ENCODE results near the gene NFIA. TPM values are rescaled to one million over a fixed set of nuclear protein-coding genes. Genes with fewer than 3 reads are reported as not detected.
A peak's percentile ranks its signal among the peaks of the same experiment; 100 is the strongest.

NFIA gene
- total RNA-seq, 1 donor from 2014 or later = 12.4 TPM

DNA sequence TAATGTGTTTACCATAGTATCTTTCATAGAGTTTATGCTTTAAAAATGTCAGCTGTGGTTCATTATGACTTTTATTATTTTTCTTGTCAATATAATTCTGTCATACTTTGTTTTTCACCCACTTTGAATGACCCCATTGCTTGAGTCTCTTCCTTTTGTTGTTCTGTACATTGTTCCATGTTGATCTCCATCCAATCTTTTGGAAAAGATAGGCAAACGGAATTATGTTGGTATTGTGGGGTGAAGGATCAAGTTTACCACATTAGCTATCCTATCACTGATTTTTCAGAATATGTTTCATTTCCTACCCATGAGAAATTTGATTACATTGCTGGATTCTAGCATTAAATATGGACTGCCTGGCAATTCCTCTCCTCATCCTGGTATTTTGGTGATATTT lies 196.6 kb downstream of the NFIA start:
- DNase-seq = no peak

DNA sequence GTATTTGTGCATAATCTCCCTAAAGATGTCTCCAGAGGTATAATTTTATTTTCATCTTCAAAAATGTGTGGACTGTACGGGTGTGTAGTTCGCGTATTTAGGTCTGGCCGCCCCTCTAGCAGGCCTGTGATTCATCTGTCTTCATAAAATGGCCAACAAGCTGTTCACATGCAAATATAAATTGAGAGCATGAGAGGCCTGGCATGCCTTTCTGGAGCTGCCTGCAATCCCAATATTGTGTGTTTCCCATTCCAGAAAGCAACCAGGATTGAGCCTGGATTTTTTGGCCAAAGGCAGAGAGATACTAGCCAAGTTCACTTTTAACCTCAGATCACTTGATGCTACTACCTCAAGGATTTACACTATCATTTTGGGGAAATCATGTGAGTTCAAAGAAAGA lies 197.2 kb downstream of the NFIA start:
- DNase-seq = no peak

DNA sequence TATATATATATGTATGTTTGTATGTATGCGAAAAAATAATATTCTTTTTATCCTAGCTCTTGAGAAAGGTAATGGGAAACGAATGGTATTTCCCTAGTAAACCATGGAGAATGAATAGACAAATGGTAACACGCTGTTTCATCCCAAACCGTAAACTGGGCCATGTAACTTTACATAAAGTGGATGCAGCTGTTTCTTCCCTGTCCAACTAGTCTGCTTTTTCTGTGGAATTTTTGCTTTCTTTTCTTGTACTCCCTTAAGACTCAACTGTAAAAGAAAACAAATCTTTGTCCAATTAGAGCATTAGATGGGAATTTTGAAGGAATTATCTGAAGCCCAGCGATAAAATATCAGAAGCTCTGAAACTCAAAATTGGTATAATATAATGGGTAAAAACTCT lies 198.1 kb downstream of the NFIA start:
- DNase-seq = no peak

DNA sequence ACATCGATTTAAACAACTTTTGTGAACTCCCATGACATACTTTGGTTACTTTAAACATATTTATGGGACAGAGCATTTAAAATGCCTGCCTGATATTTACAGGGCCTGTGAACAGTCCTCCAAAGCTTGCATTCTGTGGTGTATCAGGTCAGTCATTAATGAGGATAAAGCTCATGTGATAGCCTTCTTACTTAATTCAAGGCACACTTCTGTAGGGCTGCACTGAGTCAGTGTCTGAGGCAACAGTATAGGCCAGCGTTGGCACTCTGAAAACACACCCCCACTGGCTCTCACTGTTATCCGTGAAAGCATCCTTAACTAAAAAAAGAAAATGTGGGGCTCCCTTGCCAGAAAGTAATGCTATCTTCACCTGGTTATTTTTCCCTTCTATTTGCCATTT lies 200.0 kb downstream of the NFIA start:
- no peak for DNase-seq

DNA sequence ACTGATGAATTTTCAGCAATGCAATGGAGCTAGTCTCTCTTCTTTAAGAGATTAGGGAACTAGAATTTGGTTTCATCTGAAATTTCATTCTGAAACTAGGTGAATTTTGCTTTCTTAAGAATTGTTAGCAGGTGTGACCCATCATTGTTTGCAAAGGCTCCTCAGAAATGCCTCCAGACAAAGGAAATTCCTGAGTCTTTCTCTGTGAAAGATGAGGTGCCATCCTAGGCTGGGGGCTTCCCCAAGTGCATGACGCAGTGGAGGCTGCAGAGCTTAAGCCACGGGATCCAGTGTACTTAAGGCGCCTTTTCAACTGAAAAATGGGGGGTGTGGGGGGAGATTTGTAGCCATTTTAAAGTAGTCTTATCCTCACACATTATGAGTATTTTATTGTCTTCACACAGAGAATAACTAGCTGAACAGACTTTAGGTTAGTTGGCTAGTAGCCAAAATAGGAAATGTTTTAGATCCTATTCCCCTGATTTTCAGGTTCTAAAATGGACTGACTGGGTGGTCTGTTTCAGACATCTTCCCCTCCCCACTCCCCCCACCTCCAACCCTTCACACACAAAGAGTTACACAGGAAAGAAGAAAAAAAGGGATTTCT lies 202.0 kb downstream of the NFIA start:
- DNase-seq = no peak

DNA sequence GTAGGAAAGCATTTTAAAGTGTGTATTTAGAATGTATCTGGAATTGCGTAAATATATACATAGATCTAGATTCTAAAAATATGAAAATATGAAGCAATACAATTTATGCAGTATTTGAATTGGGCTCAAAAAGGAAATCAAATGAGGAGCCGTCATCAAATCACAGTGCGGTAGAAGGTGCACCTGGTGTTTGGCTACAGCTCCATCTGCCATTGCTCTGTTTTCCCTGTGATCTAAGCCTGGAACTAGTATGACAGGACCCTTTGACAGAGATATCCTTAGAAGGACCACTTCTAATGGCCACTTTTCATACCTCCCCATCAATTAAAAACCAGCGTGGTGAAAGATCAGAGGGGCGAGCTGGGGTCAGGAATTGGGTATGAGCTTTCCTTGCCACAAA lies 202.6 kb downstream of the NFIA start:
- no peak for DNase-seq

DNA sequence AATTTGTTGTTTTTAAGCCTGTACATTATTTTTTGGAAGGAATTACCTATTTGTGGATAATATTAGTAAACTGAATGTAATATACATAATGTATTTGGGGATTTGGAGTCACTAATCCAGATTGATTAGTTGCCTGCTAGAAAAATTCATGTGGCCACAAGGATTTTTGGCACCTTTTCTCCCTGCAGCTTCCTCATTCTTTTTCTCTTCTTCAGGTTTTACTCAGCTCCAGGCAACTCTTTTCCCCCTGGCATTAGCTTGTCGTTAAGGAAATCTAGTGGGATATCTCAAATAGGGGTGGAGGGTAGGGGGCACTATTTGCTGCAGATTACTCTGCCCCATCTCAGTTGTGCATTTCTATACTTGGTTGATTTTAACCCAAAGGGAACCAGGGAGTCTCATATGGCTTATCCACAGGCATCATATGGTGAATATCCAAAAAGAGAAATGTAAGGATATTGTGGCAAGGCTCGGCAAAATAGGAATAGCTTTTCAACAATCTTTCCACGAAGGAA lies 203.1 kb downstream of the NFIA start:
- no peak for DNase-seq

DNA sequence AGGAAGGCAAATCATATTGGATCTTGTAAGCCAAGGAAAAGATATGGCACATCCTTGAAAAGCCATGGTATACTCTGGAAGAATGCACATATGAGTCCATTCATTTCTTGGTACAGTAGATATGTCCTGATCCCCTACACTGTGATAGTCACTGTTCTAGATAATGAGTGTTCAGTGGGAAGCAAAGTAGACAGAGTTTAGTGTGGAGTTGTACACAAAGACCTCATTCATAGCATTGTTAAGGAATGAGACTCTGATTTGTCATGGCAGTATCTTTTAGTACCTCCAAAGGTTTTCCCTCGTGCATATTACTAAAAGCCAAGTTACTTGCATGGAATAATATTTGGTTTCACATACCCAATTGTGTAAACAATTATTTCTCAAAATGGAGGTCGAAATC lies 204.7 kb downstream of the NFIA start:
- DNase-seq = peak; percentile 13

DNA sequence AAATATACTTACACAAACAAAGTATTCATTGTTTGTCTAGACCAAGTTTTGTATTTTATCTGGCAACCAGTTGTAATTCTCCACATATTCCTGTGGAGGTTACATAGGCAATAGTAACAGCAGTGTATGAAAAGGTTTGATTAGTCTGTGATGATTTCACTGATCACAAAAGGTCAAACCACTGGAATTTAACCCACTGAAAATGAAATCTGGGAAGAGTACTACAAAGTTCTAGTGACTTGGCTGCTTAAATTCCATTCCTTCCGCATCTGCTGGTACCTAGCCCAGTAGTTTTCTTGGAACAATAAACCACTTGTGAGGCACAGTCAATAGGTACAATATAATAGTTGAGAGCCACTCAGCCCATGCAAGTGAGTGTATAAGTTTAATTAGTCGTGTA lies 205.4 kb downstream of the NFIA start:
- DNase-seq = peak; percentile 84

DNA sequence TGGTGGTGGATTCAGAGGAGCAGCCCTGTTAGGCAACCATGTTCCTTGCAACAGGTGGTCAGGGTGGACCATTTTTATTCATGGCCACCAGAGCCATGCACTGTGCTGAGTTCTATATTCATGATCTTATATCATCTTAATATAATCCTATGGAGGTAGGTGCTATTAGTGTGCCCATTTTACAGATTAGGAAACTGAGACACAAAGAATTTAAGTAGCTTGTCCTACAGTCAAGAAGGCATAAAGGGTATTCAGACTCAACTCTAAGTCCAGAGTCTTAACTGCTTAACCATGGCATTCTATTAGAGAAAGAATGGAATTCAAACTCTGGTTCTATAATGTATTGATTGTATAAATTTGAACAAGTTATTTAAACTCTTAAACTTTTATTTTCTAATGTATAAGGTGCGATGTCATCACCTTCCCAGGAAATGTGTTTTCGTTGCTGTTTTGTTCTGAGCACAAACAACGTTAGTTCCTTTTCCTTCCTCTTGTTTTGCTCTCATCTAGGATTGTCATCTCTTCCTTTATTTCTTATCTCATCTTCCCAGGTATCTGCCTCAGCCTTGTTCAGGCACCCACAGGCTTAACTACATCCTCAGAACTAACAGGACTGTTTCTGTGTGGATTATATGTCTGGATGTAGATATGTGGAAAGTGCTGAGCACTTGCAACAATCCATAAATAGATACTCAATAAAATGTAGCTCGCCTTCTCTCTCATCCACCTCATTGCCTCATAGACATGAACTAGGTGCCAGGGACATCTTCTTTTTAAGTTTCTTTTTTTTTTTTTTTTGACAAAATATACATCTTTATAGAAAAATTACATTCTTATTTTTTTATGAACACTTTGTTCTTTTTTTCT lies 207.1 kb downstream of the NFIA start:
- DNase-seq = peak; percentile 62

DNA sequence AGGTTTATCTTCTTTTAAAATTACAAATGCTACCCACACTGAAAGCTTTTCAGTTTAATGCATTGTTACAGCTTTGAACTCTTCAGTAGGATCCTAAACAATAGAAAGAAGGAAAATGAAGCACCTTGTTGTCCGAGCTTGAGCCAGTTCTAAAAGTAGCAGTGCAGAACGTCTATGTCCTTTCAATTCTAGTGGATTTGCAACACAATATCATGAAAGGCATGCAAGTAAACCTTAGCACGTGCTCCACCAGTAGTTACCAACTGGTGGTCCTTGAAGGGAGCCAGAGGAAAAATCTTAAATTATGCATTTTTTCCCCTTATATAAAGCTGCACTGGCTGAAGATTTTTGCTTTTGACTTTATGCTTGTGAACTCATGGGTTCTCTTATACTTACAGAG lies 208.2 kb downstream of the NFIA start:
- DNase-seq = no peak

DNA sequence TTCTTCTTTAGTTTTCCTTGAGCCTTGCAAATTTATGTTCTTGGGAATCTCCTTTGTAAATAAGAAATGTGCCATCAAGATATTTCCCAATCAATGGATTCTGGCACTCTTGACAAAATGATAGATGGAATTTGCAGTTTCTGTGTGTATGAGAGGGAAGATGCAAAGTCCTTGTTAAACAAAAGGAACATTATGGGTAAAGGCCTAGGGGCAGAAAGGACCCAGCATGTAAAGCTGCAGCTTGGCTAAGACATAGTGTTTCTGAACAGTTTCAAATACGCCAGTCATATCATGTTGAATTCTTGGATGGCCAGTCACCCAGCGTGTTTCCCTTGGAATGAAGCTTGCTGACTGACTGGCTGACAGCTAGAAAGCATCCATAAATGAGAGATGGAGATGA lies 210.8 kb downstream of the NFIA start:
- no peak for DNase-seq

DNA sequence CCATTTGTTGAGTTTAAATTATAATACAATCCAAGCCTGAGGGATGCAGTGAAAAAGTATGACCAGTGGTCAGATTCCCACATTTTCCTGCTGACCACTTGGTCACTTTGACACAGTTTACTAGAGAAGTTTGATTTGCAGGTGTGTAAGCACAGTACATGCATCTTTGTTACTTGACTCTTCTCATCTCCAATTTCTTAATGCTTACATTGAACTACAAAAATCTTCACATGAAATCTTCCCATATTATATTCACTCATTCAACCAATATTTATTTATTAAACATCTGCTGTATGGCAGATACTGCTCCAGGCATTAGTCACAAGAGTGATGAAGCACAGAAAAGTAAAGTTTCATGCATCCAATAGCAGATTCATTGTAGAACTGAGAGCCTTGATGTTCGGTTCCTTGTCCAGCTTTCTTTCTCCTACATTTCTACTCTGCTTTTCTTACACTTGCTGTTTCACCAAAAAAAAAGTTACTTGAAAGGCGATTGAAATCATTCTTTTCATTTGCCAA lies 211.7 kb downstream of the NFIA start:
- DNase-seq = no peak

DNA sequence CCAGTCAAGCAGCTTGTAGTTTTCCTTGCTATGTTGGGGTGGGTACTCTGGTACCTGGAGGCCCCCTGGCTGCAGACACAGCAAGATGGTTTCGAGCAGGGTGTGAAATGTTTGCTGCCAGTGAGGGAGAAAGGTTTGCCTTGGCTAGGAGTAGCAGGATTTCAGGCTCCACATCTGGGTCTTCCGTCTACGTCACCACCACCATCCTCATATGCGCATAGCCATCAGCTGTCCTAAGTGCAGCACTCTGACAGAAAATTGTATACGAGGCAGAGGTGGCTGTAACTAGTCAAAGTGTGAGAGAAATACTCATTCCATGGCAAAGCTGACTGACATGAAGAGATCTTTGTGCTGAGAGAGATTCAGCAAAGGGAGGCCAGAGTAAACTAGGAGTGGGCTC lies 212.6 kb downstream of the NFIA start:
- DNase-seq = no peak

DNA sequence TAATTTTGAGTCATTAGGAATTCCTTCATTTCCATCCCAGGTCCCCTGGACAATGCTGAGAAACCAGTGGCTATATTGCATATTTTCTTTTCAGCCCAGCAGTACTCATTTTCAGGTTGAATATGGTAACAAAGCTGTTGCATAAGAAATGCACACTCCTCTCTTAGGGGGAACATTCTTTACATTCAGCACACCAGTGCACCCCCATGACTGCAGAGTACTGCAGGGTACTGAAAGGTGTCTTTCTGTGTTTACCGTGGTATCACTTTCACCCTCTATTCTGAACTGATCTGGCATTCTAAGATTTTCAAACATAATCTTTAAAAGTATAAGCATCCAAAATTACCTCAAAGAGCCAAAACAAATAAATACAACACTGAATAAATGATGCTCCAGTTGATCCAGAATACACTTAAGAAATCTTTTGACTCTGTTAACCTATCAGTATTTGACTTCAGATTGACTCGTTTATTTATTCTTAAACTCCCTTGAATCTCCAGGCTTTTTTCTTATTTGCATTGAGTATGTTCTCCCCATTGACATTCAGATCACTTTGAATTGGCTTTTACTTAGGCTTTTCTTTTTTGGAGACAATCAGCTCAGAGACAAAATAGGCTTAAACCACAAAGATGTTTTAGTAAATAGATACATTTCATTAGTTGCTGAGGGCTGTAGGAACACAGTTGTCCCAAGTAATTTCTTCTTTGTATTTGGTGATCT lies 213.6 kb downstream of the NFIA start:
- no peak for DNase-seq

DNA sequence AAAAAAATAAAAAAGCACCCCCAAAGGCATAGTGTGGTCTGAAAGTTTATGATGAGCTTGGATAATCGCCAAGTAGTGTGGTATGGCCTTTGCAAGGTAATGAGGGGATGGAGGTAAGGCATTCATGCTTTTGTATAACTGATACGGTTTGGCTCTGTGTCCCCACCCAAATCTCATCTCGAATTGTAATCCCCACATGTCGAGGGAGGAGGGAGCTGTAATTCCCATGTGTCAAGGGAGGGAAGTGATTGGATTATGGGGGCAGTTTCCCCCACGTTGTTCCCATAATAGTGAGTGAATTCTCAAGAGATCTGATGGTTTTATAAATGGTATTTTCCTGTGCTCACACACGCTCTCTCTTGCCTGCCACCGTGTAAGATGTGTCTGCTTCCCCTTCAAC lies 215.5 kb downstream of the NFIA start:
- DNase-seq = no peak

DNA sequence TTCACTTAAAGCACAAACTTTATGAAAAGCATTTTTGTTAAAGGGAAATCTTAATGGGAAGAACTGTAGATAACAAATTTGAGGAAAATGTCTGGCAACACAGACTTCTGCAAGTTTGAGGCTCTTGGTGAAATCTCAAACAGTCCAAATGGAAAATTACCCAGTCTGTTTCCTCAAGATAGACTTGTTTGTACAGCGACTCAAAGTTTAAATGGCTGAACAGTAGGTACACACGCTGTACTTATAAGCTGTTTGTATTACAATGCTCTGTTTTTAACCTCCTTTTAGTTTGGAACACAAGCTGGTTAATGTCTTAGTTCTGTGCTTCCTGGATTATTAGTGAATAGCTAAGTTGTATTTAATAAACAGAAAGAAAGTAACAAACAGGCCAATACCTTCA lies 217.1 kb downstream of the NFIA start:
- peak; percentile 68 for DNase-seq

DNA sequence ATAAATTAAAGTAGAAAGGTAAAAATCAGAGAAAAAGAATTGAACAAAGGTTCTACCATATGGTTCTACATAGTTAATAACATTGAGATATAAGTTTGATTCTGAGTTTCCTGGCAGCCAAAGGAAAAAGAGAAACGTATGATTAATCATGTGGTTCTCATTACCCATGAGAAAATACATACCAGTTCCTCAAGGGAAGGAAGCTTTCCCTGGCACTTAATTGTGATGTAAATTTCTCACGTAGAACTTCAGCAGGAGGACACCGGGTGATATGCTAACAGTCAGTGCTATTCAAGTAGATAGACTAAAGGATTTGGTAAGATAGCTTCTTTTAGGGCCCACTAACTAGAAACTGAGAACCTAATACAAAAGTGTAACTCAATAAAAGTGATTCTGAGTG lies 218.5 kb downstream of the NFIA start:
- DNase-seq = no peak

DNA sequence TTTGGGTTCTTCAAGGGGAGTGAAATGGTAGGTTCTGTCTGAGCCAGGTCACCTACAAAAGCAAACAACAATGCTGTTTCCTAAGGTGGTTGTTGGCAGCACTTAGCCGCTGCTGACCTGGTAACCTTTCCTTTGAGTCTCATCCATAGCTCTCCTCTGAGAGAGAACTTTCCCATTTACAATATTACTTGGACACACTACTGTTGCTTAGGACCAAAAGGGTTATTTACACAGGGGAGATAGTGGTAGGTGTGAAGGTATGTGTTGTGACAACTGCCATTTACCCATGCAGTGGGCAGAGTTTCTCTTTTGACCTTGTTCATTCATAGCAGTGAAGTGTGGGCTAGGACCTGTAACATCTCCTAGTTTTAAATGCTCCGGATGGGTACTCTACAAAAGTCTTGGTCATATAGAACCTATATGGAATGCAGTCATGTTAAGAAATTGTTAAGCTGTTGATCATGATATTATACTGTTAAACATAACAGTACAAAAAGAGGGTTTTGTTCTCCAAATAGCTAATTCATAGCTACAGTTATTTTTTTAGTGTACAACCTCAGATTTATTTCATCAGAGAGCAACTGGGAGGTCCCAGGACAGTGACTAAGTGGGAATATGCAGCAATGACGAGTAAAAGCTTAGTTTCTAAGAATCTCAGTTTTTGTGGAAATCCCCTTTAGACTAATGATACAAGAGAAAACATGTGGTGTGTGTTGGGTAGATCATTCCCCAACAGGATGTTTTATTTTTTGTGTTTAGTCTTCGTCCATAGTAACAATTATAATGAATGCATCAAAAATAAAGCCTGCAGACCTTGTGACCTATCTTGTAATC lies 219.7 kb downstream of the NFIA start:
- peak; percentile 68 for DNase-seq

DNA sequence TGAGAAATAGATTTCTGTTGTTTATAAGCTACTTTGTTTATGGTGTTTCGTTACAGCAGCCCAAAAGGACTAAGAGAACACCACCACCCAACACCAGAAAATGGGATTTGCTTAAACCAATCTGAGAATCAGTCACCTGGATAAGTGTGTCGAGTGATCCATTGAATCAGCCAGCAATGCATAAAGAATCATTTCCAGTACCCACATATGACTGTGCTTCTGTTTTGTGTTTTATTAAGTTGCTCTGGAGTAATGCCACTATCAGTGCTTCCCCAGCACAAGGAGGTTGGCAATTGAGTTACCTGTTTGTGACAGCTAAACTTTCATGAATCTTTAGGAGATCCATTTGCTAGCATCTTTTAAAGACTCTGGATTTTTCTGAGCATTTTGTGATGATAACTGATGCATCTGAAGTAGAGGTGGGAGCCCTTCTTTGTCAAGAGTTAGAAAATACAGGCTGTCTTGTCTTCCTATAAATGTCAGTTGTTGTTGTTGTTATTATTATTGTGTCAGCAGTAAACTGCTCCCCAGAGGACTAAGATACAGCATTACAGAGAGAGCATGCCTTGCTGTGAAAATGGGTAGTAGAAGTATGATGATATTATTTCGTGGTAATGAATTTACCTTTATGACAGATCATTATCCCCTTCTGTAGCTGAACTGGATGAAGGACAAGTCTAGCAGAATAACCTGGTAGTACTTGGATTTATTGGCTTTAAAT lies 225.2 kb downstream of the NFIA start:
- DNase-seq = no peak

DNA sequence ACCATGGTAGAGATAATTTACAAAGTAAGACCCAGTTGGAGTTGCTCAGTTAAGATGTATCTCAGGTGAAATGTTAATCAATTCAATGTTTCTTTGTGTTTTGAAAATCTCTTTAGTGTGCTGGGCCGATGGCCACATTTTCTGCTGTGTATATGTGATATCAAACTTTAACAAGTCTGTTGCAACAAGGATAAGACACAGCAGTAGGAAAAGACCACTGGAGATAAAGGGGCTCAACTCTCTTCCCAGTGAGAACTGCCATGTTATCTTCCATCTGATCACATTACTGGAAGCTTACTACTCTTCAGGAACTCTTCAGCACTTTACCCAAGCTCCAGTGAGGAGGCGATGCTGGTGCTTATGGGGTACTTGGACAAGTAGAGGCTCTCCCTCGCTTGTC lies 227.7 kb downstream of the NFIA start:
- no peak for DNase-seq

DNA sequence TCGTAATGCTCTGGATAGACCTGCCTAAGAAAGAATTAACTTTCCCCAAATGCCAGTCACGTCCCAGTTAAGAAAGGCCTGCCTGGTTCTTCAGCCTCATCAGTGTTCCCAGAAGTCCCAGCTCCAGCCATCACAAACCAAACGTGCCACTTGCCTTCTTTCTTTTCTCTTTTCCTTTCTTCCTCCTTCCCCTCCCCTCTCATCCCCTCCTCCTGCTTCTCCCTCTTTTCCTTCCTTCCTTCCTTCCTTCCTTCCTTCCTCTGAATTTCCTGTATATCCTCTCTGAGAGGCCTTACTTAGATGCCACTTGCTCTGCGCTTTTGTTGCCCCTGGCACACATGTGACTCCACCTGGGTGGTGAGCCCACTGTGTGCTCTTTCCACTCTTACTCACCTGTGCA lies 228.2 kb downstream of the NFIA start:
- DNase-seq = no peak
